Activated B cell treated with CpG ODN at 0.5 μM for 24 hours (primary cell): Measurements from ENCODE around the gene LIFR. TPM values are rescaled to one million over a fixed set of nuclear protein-coding genes. Genes with fewer than 3 reads are reported as not detected.

Experiments
- ATAC-seq: fragments of 200-7000 bp; cut with Tn5 transposase; one replicate; pipeline ENCODE4 v1.10.0; 2021; ENCODE audit warnings: low read depth, mild to moderate bottlenecking, moderate library complexity
- CTCF ChIA-PET: fragments of 350-600 bp; sonication (Branson Sonifier 250); formaldehyde crosslinking; loops from one replicate; lab custom pipeline; 2021; ENCODE audit warnings: antibody characterized with exemption; lab: Charles Lee
- POLR2A ChIA-PET: fragments of 350-600 bp; sonication (Branson Sonifier 250); formaldehyde crosslinking; loops from one replicate; lab custom pipeline; 2021; ENCODE audit warnings: antibody characterized with exemption; lab: Charles Lee
- DNase-seq: peaks from one replicate; pipeline ENCODE4 v3.0.0; 2022
- H3K27ac Mint-ChIP-seq: one replicate; pipeline ENCODE4 v1.8.0; 2020; ENCODE audit warnings: mixed read lengths
- H3K27me3 Mint-ChIP-seq: one replicate; pipeline ENCODE4 v1.8.0; 2021; ENCODE audit warnings: mixed read lengths
- H3K36me3 Mint-ChIP-seq: one replicate; pipeline ENCODE4 v1.8.0; 2021; ENCODE audit warnings: low read depth, mixed read lengths
- H3K4me1 Mint-ChIP-seq: one replicate; pipeline ENCODE4 v1.8.0; 2021; ENCODE audit warnings: mixed read lengths
- H3K4me3 Mint-ChIP-seq: one replicate; pipeline ENCODE4 v1.8.0; 2020; ENCODE audit warnings: mild to moderate bottlenecking, mixed read lengths
- H3K9me3 Mint-ChIP-seq: one replicate; pipeline ENCODE4 v1.8.0; 2020; ENCODE audit warnings: mixed read lengths
- CTCF ChIP-seq: fragments of 200-600 bp; IDR thresholded peaks from one replicate; pipeline ENCODE4 v1.8.0; 2022; ENCODE audit warnings: antibody characterized with exemption, mild to moderate bottlenecking
- intact Hi-C: fragments of 100-400 bp; cut with micrococcal nuclease; formaldehyde crosslinking; loops from one replicate; pipeline ENCODE4 v1.15.1; 2024
- total RNA-seq: library from RNA; stranded (reverse); gene quantifications from 2 replicates; pipeline ENCODE4 v1.2.3, GENCODE V29; 2022

LIFR gene
- total RNA-seq, 1 donor from 2014 or later = not detected

DNA sequence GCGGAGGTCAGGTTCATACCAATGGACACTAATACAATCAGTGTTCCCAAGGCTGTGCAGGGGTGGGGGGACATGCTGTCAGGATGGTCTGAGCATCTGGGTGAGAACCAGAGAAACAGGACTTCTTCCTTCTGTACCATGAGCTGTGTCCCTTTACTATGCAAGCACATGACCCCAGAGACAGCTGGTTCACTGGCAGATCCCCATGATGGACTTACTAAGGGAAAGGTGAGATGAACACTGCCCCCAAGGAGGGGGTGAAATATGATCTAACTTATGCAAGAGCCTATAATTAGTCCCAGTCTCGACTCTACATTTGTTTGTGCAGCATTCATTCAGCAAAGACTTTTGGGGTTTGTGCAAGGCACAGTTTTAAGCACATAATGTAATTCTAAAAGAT, 91.4 kb downstream of the LIFR start:
- ChIA-PET POLR2A (no interaction called here), CTCF (no interaction called here)
- intact Hi-C loops = no loop called here
- H3K27ac Mint-ChIP-seq = no peak overlapping the region
- no peaks in the 10 kb centered on the region for H3K36me3 Mint-ChIP-seq
- no peak for TF ChIP-seq CTCF
- peaks cover 55% of the 10 kb centered on the region for H3K27me3 Mint-ChIP-seq
- H3K4me1 Mint-ChIP-seq = no peaks in the 10 kb centered on the region
- H3K4me3 Mint-ChIP-seq = no peak overlapping the region
- DNase-seq (no peak), ATAC-seq (no peak)
- no peaks in the 10 kb centered on the region for H3K9me3 Mint-ChIP-seq

DNA sequence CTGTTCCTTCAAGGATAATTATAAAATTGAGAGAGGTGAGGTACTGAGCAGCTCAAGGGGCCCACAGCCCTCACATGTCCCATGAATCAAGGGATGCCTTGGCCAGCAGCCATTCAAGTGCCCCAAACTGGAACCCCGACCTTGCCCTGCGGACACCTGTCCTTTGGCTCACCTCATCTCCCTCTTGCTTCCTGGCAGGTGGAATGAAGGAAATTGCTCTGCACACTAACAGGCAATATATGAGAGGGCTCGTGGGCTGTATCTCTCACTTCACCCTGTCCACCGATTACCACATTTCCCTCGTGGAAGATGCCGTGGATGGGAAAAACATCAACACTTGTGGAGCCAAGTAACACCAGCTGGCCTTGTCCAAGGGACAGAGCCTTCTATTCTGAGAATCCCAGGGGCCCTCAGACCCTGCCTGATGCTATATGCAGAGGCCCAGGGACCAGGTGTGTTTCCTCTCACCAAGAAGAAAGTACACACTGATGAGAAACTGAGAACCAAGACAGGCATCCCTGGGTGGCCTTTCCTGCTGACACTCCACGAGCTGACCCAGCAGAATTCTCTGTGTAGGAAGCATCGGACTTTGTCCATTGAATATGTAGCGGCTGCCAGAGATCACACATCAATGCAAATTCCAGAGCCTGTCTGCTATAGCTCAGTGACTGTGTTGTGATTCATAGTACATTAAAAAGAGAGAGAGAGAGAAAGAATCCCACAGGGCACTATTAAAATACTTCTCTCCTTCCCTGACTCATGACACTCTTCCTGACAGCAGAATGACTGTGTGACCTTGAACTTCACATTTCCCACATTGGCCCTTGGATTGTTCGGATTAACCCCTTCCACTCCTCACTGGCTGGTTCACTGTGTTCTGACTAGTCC, 92.6 kb downstream of the LIFR start:
- no peaks in the 10 kb centered on the region for H3K9me3 Mint-ChIP-seq
- H3K36me3 Mint-ChIP-seq = no peaks in the 10 kb centered on the region
- H3K4me3 Mint-ChIP-seq = no peak overlapping the region
- H3K4me1 Mint-ChIP-seq = no peaks in the 10 kb centered on the region
- TF ChIP-seq CTCF = no peak
- ChIA-PET CTCF (interaction anchor here (0.6 to 1.8 kb wide), 2 partner anchors 22 to 24 kb away, joined by 3 to 8 read pairs; no protein-coding TSS in a partner anchor), POLR2A (no interaction called here)
- H3K27me3 Mint-ChIP-seq = peaks cover 55% of the 10 kb centered on the region
- intact Hi-C loops = no loop called here
- H3K27ac Mint-ChIP-seq = no peak overlapping the region
- no peak for DNase-seq
- ATAC-seq = no peak

- no peaks in the 10 kb centered on the region for H3K9me3 Mint-ChIP-seq
- CTCF ChIA-PET = interaction anchor here (0.6 to 1.8 kb wide), 2 partner anchors 21 to 23 kb away, joined by 3 to 8 read pairs; no protein-coding TSS in a partner anchor
These were observed 93.3 kb downstream of the LIFR start for GRCh38 chr5:38462976-38463633.

DNA sequence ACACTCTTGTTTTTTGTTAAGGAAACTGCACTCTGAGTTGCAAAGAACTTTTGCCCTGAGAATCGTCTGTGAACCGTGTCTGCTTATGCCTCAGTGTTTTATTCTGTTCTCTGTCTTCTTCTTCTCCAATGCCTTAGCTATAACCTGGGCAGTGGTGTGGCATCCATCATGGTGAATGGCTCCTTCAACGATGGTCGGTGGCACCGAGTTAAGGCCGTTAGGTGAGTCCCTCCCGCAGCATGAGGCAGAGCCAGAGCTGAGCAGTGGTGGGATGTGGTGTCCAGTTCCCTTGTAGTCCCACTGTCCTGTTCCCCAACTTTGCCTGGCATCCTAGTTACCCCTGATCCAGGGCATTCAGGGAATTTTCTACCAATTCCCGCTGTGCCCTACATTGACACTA, 98.3 kb downstream of the LIFR start:
- Mint-ChIP-seq H3K9me3 (peaks cover 14% of the 10 kb centered on the region), H3K27me3 (peaks cover 65% of the 10 kb centered on the region), H3K4me1 (peaks cover 8% of the 10 kb centered on the region), H3K36me3 (no peaks in the 10 kb centered on the region), H3K4me3 (no peak overlapping the region), H3K27ac (no peak overlapping the region)
- ATAC-seq (no peak), DNase-seq (no peak)
- ChIA-PET POLR2A (no interaction called here), CTCF (no interaction called here)
- no peak for TF ChIP-seq CTCF
- intact Hi-C loops = no loop called here

More at GRCh38 chr5:38462976-38463633, 93.3 kb downstream of the LIFR start:
- POLR2A ChIA-PET = no interaction called here
- no peak for DNase-seq
- no peak for TF ChIP-seq CTCF
- H3K4me1 Mint-ChIP-seq = no peaks in the 10 kb centered on the region
- H3K4me3 Mint-ChIP-seq = no peak overlapping the region
- ATAC-seq = no peak
- peaks cover 54% of the 10 kb centered on the region for H3K27me3 Mint-ChIP-seq
- intact Hi-C loops = no loop called here
- H3K27ac Mint-ChIP-seq = no peak overlapping the region
- H3K36me3 Mint-ChIP-seq = no peaks in the 10 kb centered on the region
